Ectodermal cell (in vitro differentiated cells): ENCODE data around the gene GORASP1.

Experiments used
- H3K27ac ChIP-seq: 2 replicates; pipeline ENCODE4 v1.7.0; 2013; ENCODE audit warnings: mild to moderate bottlenecking, low read depth, low read length; ENCODE audit not compliant: insufficient read depth, poor library complexity, severe bottlenecking
- H3K27me3 ChIP-seq: 2 replicates; pipeline ENCODE4 v1.7.0; 2013; ENCODE audit warnings: mild to moderate bottlenecking, low read length; ENCODE audit not compliant: insufficient read depth, control insufficient read depth, poor library complexity, severe bottlenecking
- H3K36me3 ChIP-seq: one replicate; pipeline ENCODE4 v1.7.0; 2013; ENCODE audit warnings: low read length; ENCODE audit not compliant: control insufficient read depth, insufficient read depth
- H3K4me1 ChIP-seq: one replicate; pipeline ENCODE4 v1.7.0; 2013; ENCODE audit warnings: low read length; ENCODE audit not compliant: control insufficient read depth, insufficient read depth
- H3K4me3 ChIP-seq: 2 replicates; pipeline ENCODE4 v1.7.0; 2013; ENCODE audit warnings: low read depth, low read length, control low read depth; ENCODE audit not compliant: insufficient read depth
- H3K9me3 ChIP-seq: 2 replicates; pipeline ENCODE4 v1.7.0; 2013; ENCODE audit warnings: mild to moderate bottlenecking, low read length, moderate library complexity; ENCODE audit not compliant: control insufficient read depth
- WGBS, 2 experiments: methylation state at CpG; one replicate each; pipeline ENCODE4 v1.1.7; 2013; ENCODE audit warnings: missing lambda C conversion rate in 2 of 2; 5-methylcytosine and 5-hydroxymethylcytosine counted together

GORASP1 gene

DNA sequence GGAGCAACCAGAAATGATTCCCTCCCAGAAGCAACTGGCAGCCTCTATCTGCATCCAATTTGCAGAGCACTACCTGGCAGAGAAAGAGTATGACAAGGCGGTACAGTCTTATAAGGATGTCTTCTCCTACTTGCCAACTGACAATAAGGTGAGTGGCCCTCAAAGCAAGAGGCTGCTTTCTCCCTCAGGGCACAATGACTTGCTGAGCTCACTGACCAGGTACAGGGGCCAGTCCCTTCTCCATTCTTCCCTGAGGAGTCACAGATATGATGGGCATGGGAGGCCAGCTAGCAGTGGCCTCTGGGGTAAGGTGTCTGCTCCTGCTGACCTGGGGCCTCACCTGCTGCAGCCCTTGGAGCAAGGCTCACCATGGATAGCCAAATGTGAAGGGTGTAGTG is 25.7 kb upstream of the GORASP1 start:
- WGBS, 2 experiments = 94 to 100% methylated on average over 1 of the region's 1 CpG

DNA sequence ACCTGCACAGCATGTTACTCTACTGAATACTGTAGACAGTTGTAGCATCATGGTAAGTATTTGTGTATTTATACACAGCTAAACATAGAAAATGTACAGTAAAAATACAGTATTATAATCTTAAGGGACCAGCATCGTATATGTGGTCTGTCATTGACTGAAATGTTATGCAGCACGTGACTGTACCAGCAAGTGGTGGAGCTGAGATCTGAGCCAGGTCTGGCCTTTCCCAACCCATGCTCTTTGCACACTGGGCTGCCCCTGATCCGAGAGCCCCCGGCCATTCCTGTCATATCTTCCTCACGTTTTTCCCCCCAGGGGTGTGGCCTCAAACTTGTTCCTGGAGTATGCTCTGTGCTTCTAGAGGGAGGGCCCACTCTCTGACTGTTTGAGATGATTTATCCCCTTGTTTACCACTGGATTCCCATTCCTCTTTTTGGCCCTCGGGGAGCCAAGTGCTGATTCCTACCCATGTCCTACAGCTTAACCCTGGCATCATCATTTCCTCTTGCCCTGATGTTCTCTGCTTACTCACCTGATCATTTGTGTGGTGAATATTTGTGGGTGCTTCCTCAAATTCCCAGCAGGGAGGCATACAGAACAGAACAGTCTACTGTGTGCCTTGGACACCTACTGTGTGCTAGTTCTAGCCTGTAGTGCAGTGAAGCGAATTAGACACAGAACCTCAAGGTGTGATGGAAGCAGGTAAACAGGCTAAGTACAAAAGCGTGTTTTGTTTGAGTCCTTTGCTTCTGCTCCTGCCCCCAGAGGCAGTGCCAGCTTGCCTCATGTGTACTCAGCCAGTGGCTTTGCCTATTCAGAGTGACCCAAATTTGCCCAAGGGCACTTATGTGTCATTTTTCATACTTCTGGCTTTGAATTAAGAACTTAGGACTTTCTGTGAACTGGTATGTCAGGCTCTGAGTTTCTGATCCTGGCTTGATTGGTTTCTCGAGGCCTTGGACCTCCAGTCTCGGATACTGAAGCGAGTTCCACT is 25.0 kb upstream of the GORASP1 start:
- no peaks in the 10 kb centered on the region for H3K36me3 ChIP-seq
- no peaks in the 10 kb centered on the region for H3K4me1 ChIP-seq
- no peaks in the 10 kb centered on the region for H3K27me3 ChIP-seq
- H3K27ac ChIP-seq = no peak overlapping the region
- no peaks in the 10 kb centered on the region for H3K9me3 ChIP-seq
- WGBS, 2 experiments = 88 to 91% methylated on average over 11 of the region's 11 CpGs
- H3K4me3 ChIP-seq = no peak overlapping the region

More for the DNA sequence above, 25.7 kb upstream of the GORASP1 start:
- H3K36me3 ChIP-seq = no peaks in the 10 kb centered on the region
- H3K27me3 ChIP-seq = no peaks in the 10 kb centered on the region
- H3K9me3 ChIP-seq = no peaks in the 10 kb centered on the region
- H3K4me3 ChIP-seq = no peak overlapping the region
- no peaks in the 10 kb centered on the region for H3K4me1 ChIP-seq
- H3K27ac ChIP-seq = no peak overlapping the region

DNA sequence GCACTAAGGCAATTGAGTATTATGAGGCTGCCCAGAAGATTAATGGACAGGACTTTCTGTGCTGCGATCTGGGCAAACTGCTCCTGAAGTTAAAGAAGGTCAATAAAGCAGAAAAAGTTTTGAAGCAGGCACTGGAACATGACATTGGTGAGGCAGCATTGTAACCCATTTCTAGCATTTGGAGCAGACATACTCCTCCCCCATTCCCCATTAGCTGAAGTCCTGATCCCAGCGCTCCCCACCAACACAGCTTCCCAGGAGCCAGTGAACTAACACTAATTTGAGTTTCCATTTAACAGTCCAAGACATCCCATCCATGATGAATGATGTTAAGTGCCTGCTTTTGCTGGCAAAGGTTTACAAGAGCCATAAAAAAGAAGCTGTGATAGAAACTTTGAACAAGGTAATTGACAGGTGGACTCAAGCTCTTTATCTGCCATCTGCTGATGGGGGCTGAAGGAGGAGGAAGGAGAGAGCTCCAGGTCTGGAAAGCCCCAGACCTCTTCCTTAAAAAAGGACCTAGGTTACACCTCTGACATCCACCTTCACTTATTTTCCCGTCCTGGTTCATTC is 23.4 kb upstream of the GORASP1 start:
- no peaks in the 10 kb centered on the region for H3K36me3 ChIP-seq
- H3K4me1 ChIP-seq = no peaks in the 10 kb centered on the region
- H3K4me3 ChIP-seq = no peak overlapping the region
- no peaks in the 10 kb centered on the region for H3K9me3 ChIP-seq
- no peaks in the 10 kb centered on the region for H3K27me3 ChIP-seq
- no peak overlapping the region for H3K27ac ChIP-seq
- WGBS, 2 experiments = 76 to 92% methylated on average over 3 of the region's 3 CpGs

DNA sequence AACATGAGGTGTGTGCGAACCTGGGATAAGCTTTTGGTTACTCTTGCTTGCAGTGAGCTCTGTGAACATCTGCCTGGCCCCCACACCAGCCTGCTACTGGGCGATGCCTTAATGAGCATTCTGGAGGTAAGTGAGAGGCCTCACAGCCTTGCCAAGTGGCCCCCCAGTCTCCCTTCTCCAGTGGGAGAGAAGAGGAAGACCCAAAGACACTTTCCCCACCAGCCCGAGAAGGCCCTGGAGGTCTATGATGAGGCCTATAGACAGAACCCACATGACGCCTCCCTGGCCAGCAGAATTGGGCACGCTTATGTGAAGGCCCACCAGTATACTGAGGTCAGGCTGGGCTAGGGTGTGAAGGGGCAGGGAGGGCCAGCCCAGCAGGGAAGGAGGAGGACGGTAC is 22.6 kb upstream of the GORASP1 start:
- Histone ChIP-seq H3K27ac (no peak overlapping the region), H3K36me3 (no peaks in the 10 kb centered on the region), H3K4me3 (no peak overlapping the region), H3K4me1 (no peaks in the 10 kb centered on the region), H3K27me3 (no peaks in the 10 kb centered on the region), H3K9me3 (no peaks in the 10 kb centered on the region)
- WGBS, 2 experiments = 92 to 93% methylated on average over 6 of the region's 6 CpGs

DNA sequence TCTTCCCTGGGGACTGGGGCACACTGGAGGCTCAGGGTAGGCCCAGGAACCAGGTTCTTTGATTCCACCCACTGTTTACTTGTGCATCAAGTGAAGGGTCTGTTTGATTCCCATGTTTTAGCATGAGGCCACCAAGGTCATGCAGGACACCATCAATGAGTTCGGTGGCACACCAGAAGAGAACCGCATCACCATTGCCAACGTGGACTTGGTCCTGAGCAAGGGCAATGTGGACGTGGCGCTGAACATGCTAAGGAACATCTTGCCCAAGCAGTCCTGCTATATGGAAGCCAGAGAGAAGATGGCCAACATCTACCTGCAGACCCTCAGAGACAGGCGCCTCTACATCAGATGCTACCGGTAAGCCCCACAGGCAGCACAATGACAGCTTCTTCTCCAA is 21.5 kb upstream of the GORASP1 start:
- WGBS, 2 experiments = 95 to 97% methylated on average over 7 of the region's 7 CpGs
- Histone ChIP-seq H3K4me3 (no peak overlapping the region), H3K27me3 (no peaks in the 10 kb centered on the region), H3K27ac (no peak overlapping the region), H3K4me1 (no peaks in the 10 kb centered on the region), H3K36me3 (no peaks in the 10 kb centered on the region), H3K9me3 (no peaks in the 10 kb centered on the region)

DNA sequence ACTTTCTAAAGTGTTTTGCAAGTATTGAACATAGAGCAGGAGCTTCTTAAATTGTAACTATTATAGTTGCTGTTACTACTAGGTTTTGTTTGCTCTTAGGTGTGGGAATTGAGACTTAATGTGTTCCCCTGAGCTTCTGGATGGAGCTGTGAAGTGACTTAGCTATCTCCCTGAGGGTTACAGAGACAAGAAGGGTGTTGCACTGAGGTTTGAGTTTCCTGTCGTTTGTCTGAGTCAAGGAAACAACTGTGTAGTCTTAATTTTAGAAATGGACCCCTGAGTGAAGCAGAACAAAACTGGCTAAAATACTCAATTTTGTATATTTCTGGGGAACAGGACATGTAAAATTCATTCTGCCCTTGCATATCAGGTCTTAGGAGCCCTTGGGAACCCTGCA is 20.5 kb upstream of the GORASP1 start:
- Histone ChIP-seq H3K36me3 (no peaks in the 10 kb centered on the region), H3K4me1 (no peaks in the 10 kb centered on the region), H3K9me3 (no peaks in the 10 kb centered on the region), H3K27ac (no peak overlapping the region), H3K4me3 (no peak overlapping the region), H3K27me3 (no peaks in the 10 kb centered on the region)
- WGBS, 2 experiments = 84 to 92% methylated on average over 1 of the region's 1 CpG

DNA sequence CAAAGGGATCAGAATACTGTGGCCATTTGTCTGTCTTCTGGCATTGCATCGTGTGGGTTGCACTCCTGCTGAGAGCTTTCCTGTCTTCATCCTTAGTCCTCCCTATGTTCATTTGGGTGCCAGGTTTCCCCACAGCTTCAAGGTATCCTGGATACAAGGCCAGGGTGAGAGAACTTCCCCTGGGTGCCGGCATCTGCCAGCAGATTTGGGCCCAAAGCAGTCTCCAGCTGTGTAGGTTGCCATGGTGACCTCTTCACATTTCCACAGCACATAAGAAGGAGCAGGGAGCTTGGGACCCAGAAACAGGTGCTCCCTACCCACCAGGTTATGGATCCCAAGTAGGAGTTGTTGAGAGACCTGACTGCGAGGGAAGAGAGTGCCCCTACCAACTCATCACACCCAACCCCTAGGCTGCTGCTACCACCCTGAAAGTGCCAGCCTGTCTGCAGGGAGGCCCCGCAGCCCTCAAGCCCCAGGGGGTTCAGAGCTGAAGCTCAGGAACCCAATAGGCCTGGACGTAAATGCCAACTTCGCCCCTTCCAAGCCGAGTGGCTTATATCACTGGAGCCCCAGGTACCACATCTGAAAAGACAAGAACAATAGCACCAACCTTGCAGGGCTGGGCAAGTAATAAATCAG is 20.0 kb upstream of the GORASP1 start:
- no peaks in the 10 kb centered on the region for H3K4me1 ChIP-seq
- H3K27me3 ChIP-seq = no peaks in the 10 kb centered on the region
- H3K9me3 ChIP-seq = no peaks in the 10 kb centered on the region
- WGBS, 2 experiments = 78% methylated on average over 7 of the region's 7 CpGs
- H3K36me3 ChIP-seq = no peaks in the 10 kb centered on the region
- H3K4me3 ChIP-seq = no peak overlapping the region
- H3K27ac ChIP-seq = no peak overlapping the region

DNA sequence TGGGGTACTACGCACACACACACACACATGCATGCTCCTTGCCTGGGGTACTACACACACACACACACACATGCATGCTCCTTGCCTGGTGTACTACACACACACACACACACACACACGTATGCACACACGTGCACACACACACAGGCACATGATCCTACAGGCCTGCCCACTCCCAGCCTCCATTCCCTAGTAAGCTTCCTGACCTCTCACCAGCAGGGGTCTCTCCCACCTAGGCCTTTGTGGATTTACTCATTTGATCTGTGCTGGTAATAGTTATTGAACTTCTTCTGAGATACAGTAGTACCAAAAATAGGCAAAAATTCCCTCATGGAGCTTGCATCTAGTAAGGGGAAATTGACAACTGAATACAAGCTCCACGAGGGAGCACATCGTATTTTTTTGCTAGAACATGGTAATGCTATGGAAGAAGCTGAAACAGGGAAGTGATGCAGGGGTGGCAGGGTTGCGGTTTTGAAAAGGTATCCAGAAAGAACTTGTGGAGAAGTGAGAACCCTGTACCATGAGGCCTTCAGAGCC is 19.2 kb upstream of the GORASP1 start:
- H3K27me3 ChIP-seq = no peaks in the 10 kb centered on the region
- H3K4me1 ChIP-seq = no peaks in the 10 kb centered on the region
- H3K36me3 ChIP-seq = no peaks in the 10 kb centered on the region
- 74 to 75% methylated on average over 6 of the region's 6 CpGs for WGBS, 2 experiments
- H3K9me3 ChIP-seq = no peaks in the 10 kb centered on the region
- no peak overlapping the region for H3K4me3 ChIP-seq
- no peak overlapping the region for H3K27ac ChIP-seq

DNA sequence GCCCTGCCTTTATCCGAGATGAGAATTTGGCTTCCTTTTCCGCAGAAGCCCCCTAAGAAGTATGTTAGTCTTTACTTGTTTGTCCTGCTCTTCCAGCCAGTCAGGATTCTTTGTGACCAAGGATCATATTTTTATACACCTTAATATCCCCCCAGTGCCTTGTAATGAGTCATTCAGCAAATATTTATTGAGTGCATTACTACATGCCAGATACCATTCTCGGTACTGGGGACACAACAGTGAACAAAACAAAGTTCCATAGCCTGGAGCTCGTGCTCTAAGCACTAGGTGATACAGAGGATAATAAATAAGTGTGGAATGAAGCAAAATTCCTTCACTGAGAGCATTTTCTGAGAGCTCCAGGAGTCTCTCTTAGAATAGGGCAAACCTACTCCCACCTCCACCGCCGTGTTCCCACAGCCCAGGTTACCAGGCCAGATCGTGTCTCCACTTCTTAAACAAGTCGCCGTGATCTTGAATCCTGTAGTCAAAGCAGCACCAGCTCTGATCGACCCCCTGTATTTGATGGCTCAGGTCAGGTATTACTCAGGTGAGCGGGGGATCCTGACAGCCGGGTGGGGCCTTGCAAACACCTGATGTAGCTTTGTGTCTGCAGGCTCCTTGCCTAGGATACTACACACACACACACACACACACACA is 18.5 kb upstream of the GORASP1 start:
- Histone ChIP-seq H3K4me1 (no peaks in the 10 kb centered on the region), H3K36me3 (no peaks in the 10 kb centered on the region), H3K4me3 (no peak overlapping the region), H3K9me3 (no peaks in the 10 kb centered on the region), H3K27ac (no peak overlapping the region), H3K27me3 (no peaks in the 10 kb centered on the region)
- WGBS, 2 experiments = 83% methylated on average over 12 of the region's 12 CpGs
